GM18520 (cell line): ENCODE data around the gene SLC39A1.

ENCODE experiments used
- ATAC-seq: cut with Tn5 transposase; IDR thresholded peaks from one replicate; pipeline ENCODE4 v1.9.1; 2021; ENCODE audit not compliant: unreplicated experiment

The SLC39A1 gene

GRCh38 chr1:153953859-153954365, 9.4 kb downstream of the SLC39A1 start:
- no peak for ATAC-seq

- ATAC-seq, result no peak
Observed at GRCh38 chr1:153951801-153952200, 11.5 kb downstream of the SLC39A1 start.

- ATAC-seq, result no peak
Observed at GRCh38 chr1:153951183-153951582, 12.2 kb downstream of the SLC39A1 start.

GRCh38 chr1:153946622-153947241, 16.6 kb downstream of the SLC39A1 start, which contains the start of gene DENND4B:
Gene DENND4B (minus strand): TSS chr1:153946718. CDS start chr1:153944374, 2,344 bp downstream.
- peak; percentile 55 for ATAC-seq

- ATAC-seq, result peak; percentile 76
Observed at GRCh38 chr1:153945795-153946621, 17.3 kb downstream of the SLC39A1 start.

- no peak for ATAC-seq
Observed at GRCh38 chr1:153945131-153945794, 18.1 kb downstream of the SLC39A1 start.

- ATAC-seq, result no peak
Observed at GRCh38 chr1:153944827-153945117, 18.6 kb downstream of the SLC39A1 start.

- no peak for ATAC-seq
Observed at GRCh38 chr1:153944005-153944826, 19.1 kb downstream of the SLC39A1 start.

GRCh38 chr1:153942766-153943549, 20.4 kb downstream of the SLC39A1 start:
- ATAC-seq, result no peak

- no peak for ATAC-seq
Observed at GRCh38 chr1:153941826-153942725, 21.3 kb downstream of the SLC39A1 start.

- ATAC-seq, result no peak
Observed at GRCh38 chr1:153940756-153941155, 22.6 kb downstream of the SLC39A1 start.

GRCh38 chr1:153939476-153939875, 23.9 kb downstream of the SLC39A1 start:
- no peak for ATAC-seq

- ATAC-seq, result no peak
Observed at GRCh38 chr1:153938996-153939395, 24.3 kb downstream of the SLC39A1 start.

GRCh38 chr1:153937331-153937730, 26.0 kb downstream of the SLC39A1 start:
- no peak for ATAC-seq

GRCh38 chr1:153936011-153936802, 27.1 kb downstream of the SLC39A1 start:
- no peak for ATAC-seq

- ATAC-seq, result no peak
Observed at GRCh38 chr1:153934746-153935145, 28.6 kb downstream of the SLC39A1 start.

GRCh38 chr1:153933955-153934354, 29.4 kb downstream of the SLC39A1 start:
- ATAC-seq, result no peak

- ATAC-seq, result no peak
Observed at GRCh38 chr1:153933430-153933829, 29.9 kb downstream of the SLC39A1 start.
